ENCODE data around the gene CLIC1. TPM values are rescaled to one million over a fixed set of nuclear protein-coding genes. Genes with fewer than 3 reads are reported as not detected.
A peak's percentile ranks its signal among the peaks of the same experiment; 100 is the strongest.

CLIC1 gene
- total and polyA plus RNA-seq, 10 of the 15 experiments (the other 5 are each of a cell fraction or from before 2014, with no cell fraction given): 446 to 1,266 (median 636) TPM

- ChIA-PET POLR2A (interaction anchor here (0.5 to 9.7 kb wide), 27 partner anchors 10 to 1758 kb away, joined by 3 to 158 read pairs (median 5); partner anchors contain the start of genes ABHD16A, BAG6, C6orf47 and DDAH2), RAD21 (ENCODE audit: unreplicated experiment) (interaction anchor here (0.6 to 6.0 kb wide), 21 partner anchors 10 to 1550 kb away, joined by 3 to 53 read pairs (median 4); partner anchors contain the start of genes ABHD16A, DDAH2, HSPA1A and HSPA1B), CTCF (interaction anchor here (1.0 to 15.8 kb wide), 14 partner anchors 11 to 189 kb away, joined by 3 to 208 read pairs (median 8); partner anchors contain the start of genes ABHD16A, DDAH2, HSPA1B and LSM2), SMC1A (ENCODE audit: uncharacterized antibody, unreplicated experiment) (interaction anchor here (0.9 to 6.3 kb wide), 14 partner anchors 11 to 94 kb away, joined by 3 to 45 read pairs (median 6); partner anchors contain the start of genes ABHD16A, DDAH2, HSPA1A and HSPA1B)
- H3K4me2 ChIP-seq (ENCODE audit: control insufficient read depth, insufficient read depth): peak within 1 kb of the TSS; percentile 77
- peaks cover 33% of the 10 kb centered on the region for H3K79me2 ChIP-seq (ENCODE audit: control insufficient read depth, insufficient read depth, low read length)
- H2AFZ ChIP-seq (ENCODE audit: control insufficient read depth, low read depth, low read length): peak within 1 kb of the TSS; percentile 64
- no peaks in the 10 kb centered on the region for H3K9me3 ChIP-seq (replicated peaks; ENCODE audit: control insufficient read depth, insufficient read depth, low read length)
- TSS peak; percentile 82 for BruUV-seq (replicated peaks)
- peak; percentile 98 for DNase-seq (ENCODE audit: low read depth, low spot score)
- peak; percentile 81 for ATAC-seq
- no peaks in the 10 kb centered on the region for H4K20me1 ChIP-seq (ENCODE audit: control insufficient read depth, insufficient read depth)
- H3K9ac ChIP-seq (ENCODE audit: control insufficient read depth, insufficient read depth, low read length): peak within 1 kb of the TSS; percentile 99
- under 1% methylated on average over 58 of the region's 58 CpGs for WGBS (ENCODE audit: insufficient coverage, insufficient replicate concordance, low lambda C conversion rate, missing lambda C conversion rate)
- intact Hi-C loops (cut with micrococcal nuclease; ENCODE audit: unreplicated experiment) (loop anchor here (2.0 to 5.0 kb wide), 4 partner anchors 37 to 197 kb away; partner anchors contain the start of genes ABHD16A, CSNK2B, DDX39B and HSPA1B), in situ Hi-C loops (cut with MboI) (no loop called here)
- peak within 1 kb of the TSS; percentile 100 for H3K4me3 ChIP-seq
- peak within 1 kb of the TSS; percentile 99 for H3K27ac ChIP-seq (ENCODE audit: control insufficient read depth, insufficient read depth)
- no peaks in the 10 kb centered on the region for H3K27me3 ChIP-seq (replicated peaks in 1 of 2; ENCODE audit: control insufficient read depth in 2 of 2, insufficient read depth in 2 of 2, low read length in 1 of 2)
- FAIRE-seq: peak; percentile 93
- peaks cover 19% of the 10 kb centered on the region for H3K4me1 ChIP-seq (ENCODE audit: control insufficient read depth, insufficient read depth, low read length)
- H3K36me3 ChIP-seq (ENCODE audit: control insufficient read depth in 2 of 2, insufficient read depth in 2 of 2, low read length in 1 of 2): peaks cover 0 to 1% of the 10 kb centered on the region in 2 experiments; a peak in 1 of 4 replicates
- no peak for TF ChIP-seq RAD21 (IDR thresholded peaks at IDR 0.05; ENCODE audit: insufficient read depth, low read depth, low read length)
- peak; percentile 56 for TF ChIP-seq FOS (IDR thresholded peaks at IDR 0.05; ENCODE audit: borderline replicate concordance, extremely low read depth, insufficient read length)
- TF ChIP-seq LARP7 (IDR thresholded peaks at IDR 0.05): peak; percentile 74
- peak; percentile 48 to 68; a peak in 2 of 4 replicates for TF ChIP-seq IKZF2 (IDR thresholded peaks at IDR 0.05)
- peak; percentile 10; the same call in 1 of the 2 replicates for TF ChIP-seq HCFC1 (IDR thresholded peaks at IDR 0.05; ENCODE audit: low read length)
- no peak for TF ChIP-seq MTA2 (IDR thresholded peaks at IDR 0.05; ENCODE audit: low read depth)
- peak; percentile 96 for TF ChIP-seq NKRF (conservative IDR thresholded peaks at IDR 0.05)
- TF ChIP-seq SIN3A (IDR thresholded peaks at IDR 0.05; ENCODE audit: low read depth, low read length): peak; percentile 87
- peak; percentile 87 for TF ChIP-seq BMI1 (IDR thresholded peaks at IDR 0.05; ENCODE audit: borderline replicate concordance)
- TF ChIP-seq RELB (IDR thresholded peaks at IDR 0.05; ENCODE audit: low read depth): peak; percentile 43; the same call in 1 of the 2 replicates
- 0 out of 2 replicates have a peak, but pooled peaks have one; percentile 30 for TF ChIP-seq BRCA1 (IDR thresholded peaks at IDR 0.05; ENCODE audit: low read depth, low read length)
- TF ChIP-seq NR2F1 (conservative IDR thresholded peaks at IDR 0.05): peak; percentile 38; the same call in 1 of the 2 replicates
- no peak; the same call in 1 of the 2 replicates for TF ChIP-seq JUNB (IDR thresholded peaks at IDR 0.05)
- TF ChIP-seq SUPT20H (IDR thresholded peaks at IDR 0.05; ENCODE audit: borderline replicate concordance, control insufficient read depth, low read depth, low read length): no peak
- TF ChIP-seq TCF3 (IDR thresholded peaks at IDR 0.05; ENCODE audit: borderline replicate concordance, insufficient read depth, low read depth, low read length): no peak
- TF ChIP-seq SPI1 (IDR thresholded peaks at IDR 0.05; ENCODE audit: borderline replicate concordance, insufficient read depth, low read depth, low read length): no peak
- TF ChIP-seq FOXK2 (IDR thresholded peaks at IDR 0.05): no peak
- peak; percentile 22; the same call in 1 of the 2 replicates for TF ChIP-seq NBN (IDR thresholded peaks at IDR 0.05)
- peak; percentile 44; the same call in 1 of the 2 replicates for TF ChIP-seq GATAD2B (conservative IDR thresholded peaks at IDR 0.05; ENCODE audit: low read depth)
- TF ChIP-seq HDAC2 (IDR thresholded peaks at IDR 0.05): no peak
- TF ChIP-seq MYB (IDR thresholded peaks at IDR 0.05; ENCODE audit: borderline replicate concordance, low read depth, low read length): no peak
Observed at GRCh38 chr6:31739639-31740396, 3.5 kb upstream of the CLIC1 start, which contains the start of gene MSH5. MSH5 (plus strand) TSS chr6:31740005; CDS start chr6:31740467, 462 bp downstream.

Measured in GM12878 (cell line).